Activated CD8-positive, alpha-beta memory T cell treated with anti-CD3 and anti-CD28 coated beads, Interleukin-2, amount 50 U/mL, for 48 hours (primary cell): ENCODE data around the gene FOXE3.
"Not testable (repeated sequence)": the region's sequence is repeated elsewhere in the genome, so short reads cannot be mapped to it uniquely, and the experiment has no call there.

Experiments used
- DNase-seq: peaks from one replicate; pipeline ENCODE4 v3.0.0-alpha.2; 2020

The FOXE3 gene

DNA sequence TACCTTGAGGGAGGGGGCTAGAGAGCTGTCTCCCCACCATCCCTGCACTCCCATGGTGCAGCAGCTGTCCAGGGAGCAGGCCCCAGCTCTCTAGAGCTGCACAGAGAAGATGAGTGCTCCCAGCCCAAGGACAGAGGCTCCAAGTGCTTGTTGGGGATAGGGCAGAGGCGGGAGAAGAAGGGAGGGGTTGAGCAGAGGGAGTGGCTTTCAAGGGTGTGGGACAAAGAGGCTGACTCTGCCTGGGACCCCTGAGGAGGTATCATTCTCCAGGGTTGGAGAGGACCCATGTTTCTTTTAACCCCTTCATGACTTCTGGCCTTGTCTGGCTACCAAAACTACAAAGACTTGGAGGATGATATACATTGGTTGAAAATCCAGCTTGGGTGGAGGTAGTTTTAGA lies 36.3 kb downstream of the FOXE3 start:
- DNase-seq: no peak

DNA sequence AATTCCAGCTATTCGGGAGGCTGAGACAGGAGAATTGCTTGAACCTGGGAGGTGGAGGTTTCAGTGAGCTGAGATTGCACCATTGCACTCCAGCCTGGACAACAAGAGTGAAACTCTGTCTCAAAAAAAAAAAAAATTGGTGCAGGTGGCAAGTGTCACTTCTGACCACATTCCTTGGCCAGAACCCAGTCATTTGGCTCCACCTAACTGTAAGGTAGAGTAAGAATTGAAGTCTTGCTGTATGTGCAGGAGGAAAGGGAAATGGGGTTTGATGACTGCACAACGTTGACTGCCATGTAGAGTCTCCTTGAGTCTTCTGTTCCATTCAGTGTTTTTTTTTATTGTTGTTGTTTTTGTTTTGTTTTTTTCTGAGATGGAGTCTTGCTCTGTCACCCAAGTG lies 37.8 kb downstream of the FOXE3 start:
- DNase-seq: not testable (repeated sequence)

- DNase-seq: no peak
Observed at GRCh38 chr1:47456250-47456649, 40.2 kb downstream of the FOXE3 start.

GRCh38 chr1:47457547-47457946 lies 41.5 kb downstream of the FOXE3 start:
- DNase-seq: not testable (repeated sequence)

GRCh38 chr1:47459253-47459788 lies 43.2 kb downstream of the FOXE3 start:
- DNase-seq: no peak

- DNase-seq: no peak
Observed at GRCh38 chr1:47460040-47460439, 44.0 kb downstream of the FOXE3 start.

- DNase-seq: no peak
Observed at GRCh38 chr1:47460456-47460855, 44.4 kb downstream of the FOXE3 start.

DNA sequence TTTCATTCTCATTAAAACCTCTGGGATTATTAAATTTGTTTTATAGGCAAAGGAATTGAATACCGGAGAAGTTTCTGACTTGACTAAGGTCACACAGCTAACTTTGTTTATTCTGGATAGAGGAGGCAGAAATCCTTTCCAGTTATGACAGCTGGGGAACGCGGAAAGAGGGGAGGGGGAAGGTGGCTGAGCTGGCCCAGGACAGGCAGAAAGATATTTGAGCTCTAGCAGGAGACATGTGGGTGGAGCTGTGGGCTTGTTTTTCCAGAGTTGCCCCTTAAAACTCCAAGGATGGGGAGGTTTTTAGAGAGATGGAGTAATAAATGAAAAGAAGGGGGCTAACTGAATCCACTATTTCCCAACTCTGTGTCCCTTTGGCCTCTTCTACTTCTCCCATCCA lies 49.5 kb downstream of the FOXE3 start:
- no peak for DNase-seq
